GM12878 (cell line): ENCODE results near the gene SAMSN1.

Experiments
- ATF2 ChIP-seq: IDR thresholded peaks from 2 replicates; pipeline ENCODE4 v1.6.1; 2012; ENCODE audit warnings: low read length, inconsistent platforms
- ATF3 ChIP-seq: IDR thresholded peaks from 2 replicates; pipeline ENCODE4 v1.6.1; 2011; ENCODE audit warnings: low read depth, mild to moderate bottlenecking, low read length, moderate library complexity, borderline replicate concordance; ENCODE audit errors: extremely low read depth
- BMI1 ChIP-seq: fragments of 450-650 bp; IDR thresholded peaks from 2 replicates; pipeline ENCODE4 v1.6.1; 2016; ENCODE audit warnings: mild to moderate bottlenecking, moderate library complexity, borderline replicate concordance
- CTCF ChIP-seq, 3 experiments: IDR thresholded peaks in 2 of 3; conservative IDR thresholded peaks in 1 of 3; 2 replicates each; pipeline ENCODE4 v1.5.1; 2011; ENCODE audit warnings: low read depth in 3 of 3, low read length in 3 of 3, mild to moderate bottlenecking in 3 of 3, control low read depth in 2 of 3, moderate library complexity in 2 of 3, inconsistent platforms in 1 of 3, mixed read lengths in 1 of 3; ENCODE audit not compliant: control insufficient read depth in 2 of 3, insufficient read depth in 1 of 3; ENCODE audit errors: extremely low read depth in 1 of 3
- GATAD2B ChIP-seq: fragments of 450-650 bp; conservative IDR thresholded peaks from 2 replicates; pipeline ENCODE4 v1.6.1; 2017; ENCODE audit warnings: low read depth, mild to moderate bottlenecking, moderate library complexity
- POLR2AphosphoS5 ChIP-seq: IDR thresholded peaks from 2 replicates; pipeline ENCODE4 v1.6.1; 2011; ENCODE audit warnings: mild to moderate bottlenecking, low read length, inconsistent platforms

- TF ChIP-seq BMI1: no peak
- TF ChIP-seq POLR2AphosphoS5: no peak
- TF ChIP-seq CTCF (IDR thresholded peaks at IDR 0.05 in 2 of 3, conservative IDR thresholded peaks at IDR 0.05 in 1 of 3; ENCODE audit: control insufficient read depth in 2 of 3, extremely low read depth in 1 of 3, insufficient read depth in 1 of 3, low read depth in 3 of 3, low read length in 3 of 3): no peak
- TF ChIP-seq ATF3: peak; percentile 49; the same call in 1 of the 2 replicates
- 0 out of 2 replicates have a peak, but pooled peaks have one; percentile 11 for TF ChIP-seq ATF2
- no peak for TF ChIP-seq GATAD2B
These were observed 19.0 kb downstream of the SAMSN1 start for GRCh38 chr21:14526836-14527695.
